Measurements from ENCODE around the gene AMBP.

DNA sequence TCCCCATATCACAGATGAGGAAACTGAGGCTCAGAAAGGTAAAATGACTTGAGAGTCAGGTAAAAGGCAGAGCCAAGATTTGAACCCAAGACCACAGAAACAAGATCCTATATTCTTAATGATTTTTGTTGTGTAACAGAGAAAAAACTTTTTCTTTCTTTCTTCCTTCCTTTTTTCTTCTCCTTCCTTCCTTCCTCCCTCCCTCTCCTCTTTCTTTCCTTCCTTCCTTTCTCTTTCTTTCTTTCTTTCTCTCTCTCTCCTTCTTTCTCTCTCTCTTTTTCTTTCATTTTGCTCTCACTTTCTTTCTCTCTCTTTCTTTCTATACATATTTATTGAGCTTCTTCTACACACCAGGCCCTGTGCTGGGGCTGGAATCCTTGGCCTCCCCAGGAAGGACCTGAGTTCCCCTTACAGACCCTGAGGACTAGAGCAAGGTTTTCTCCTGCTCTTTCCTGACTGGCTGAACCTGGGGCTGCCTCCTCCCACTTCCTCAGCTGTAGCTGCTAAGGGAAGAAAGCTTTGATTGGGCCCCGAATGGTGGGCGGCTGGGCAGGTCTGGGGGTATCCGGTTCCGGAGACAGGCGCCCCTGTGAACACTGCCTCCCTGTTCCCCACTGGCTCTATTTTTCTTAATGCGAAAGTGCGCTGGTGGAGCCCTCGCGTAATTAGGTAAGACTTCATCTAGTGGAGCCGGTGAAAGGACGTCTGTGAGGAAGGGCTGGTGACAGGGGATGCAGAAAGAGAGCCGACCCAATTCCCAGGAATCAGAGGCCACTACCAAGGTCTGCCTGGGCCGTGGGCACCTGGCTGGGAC is 48.4 kb upstream of the AMBP start:
- TF ChIP-seq, protein P1, sequence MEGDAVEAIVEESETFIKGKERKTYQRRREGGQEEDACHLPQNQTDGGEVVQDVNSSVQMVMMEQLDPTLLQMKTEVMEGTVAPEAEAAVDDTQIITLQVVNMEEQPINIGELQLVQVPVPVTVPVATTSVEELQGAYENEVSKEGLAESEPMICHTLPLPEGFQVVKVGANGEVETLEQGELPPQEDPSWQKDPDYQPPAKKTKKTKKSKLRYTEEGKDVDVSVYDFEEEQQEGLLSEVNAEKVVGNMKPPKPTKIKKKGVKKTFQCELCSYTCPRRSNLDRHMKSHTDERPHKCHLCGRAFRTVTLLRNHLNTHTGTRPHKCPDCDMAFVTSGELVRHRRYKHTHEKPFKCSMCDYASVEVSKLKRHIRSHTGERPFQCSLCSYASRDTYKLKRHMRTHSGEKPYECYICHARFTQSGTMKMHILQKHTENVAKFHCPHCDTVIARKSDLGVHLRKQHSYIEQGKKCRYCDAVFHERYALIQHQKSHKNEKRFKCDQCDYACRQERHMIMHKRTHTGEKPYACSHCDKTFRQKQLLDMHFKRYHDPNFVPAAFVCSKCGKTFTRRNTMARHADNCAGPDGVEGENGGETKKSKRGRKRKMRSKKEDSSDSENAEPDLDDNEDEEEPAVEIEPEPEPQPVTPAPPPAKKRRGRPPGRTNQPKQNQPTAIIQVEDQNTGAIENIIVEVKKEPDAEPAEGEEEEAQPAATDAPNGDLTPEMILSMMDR (IDR thresholded peaks at IDR 0.05): no peak
- no peak for TF ChIP-seq POLR2A (IDR thresholded peaks at IDR 0.05)

Measured in right lobe of liver (tissue), 4 donors.